HCT116 (cell line): Measurements from ENCODE around the gene ARL13B. TPM values are rescaled to one million over a fixed set of nuclear protein-coding genes. Genes with fewer than 3 reads are reported as not detected.

ENCODE experiments used
- ATAC-seq: fragments of 200-7000 bp; cut with Tn5 transposase; 2 replicates; pipeline ENCODE4 v1.9.1; 2020; ENCODE audit warnings: mild to moderate bottlenecking, moderate library complexity
- BruUV-seq: library from RNA; stranded (reverse); fragments of 400-500 nt; replicated peaks from 2 replicates; lab custom pipeline; 2021; lab: Mats Ljungman, UMichigan
- CTCF ChIA-PET: fragments of 300-600 bp; sonication (Branson Sonifier 250); formaldehyde crosslinking; loops from one replicate; lab custom pipeline; 2021; ENCODE audit warnings: antibody characterized with exemption; lab: Charles Lee
- POLR2A ChIA-PET: fragments of 300-600, 350-600 bp; sonication (Branson Sonifier 250); formaldehyde crosslinking; loops from one replicate; lab custom pipeline; 2021; ENCODE audit warnings: antibody characterized with exemption; lab: Charles Lee
- RAD21 ChIA-PET, 2 experiments: fragments of 300-600 bp; sonication (Branson Sonifier 250); formaldehyde crosslinking; loops; one replicate each; lab custom pipeline; 2023; ENCODE audit warnings: low total read pairs in 2 of 2; ENCODE audit not compliant: uncharacterized antibody in 2 of 2, unreplicated experiment in 2 of 2, low non-redundant PET in 1 of 2; lab: Charles Lee
- DNase-seq: peaks from one replicate; pipeline ENCODE4 v3.0.0-alpha.2; 2010; ENCODE audit warnings: low read depth, low spot score
- H2AFZ ChIP-seq: fragments of 200-600 bp; shearing (Covaris generic), sonication (generic); 2 replicates; pipeline ENCODE4 v1.6.1; 2017; ENCODE audit warnings: low read depth, mixed run types, mixed read lengths, antibody characterized with exemption, low read length; ENCODE audit not compliant: poor library complexity, severe bottlenecking
- H3K27ac ChIP-seq: 2 replicates; pipeline ENCODE4 v1.5.1; 2012; ENCODE audit warnings: low read depth, low read length
- H3K27me3 ChIP-seq: fragments of 200-600 bp; sonication (generic); 2 replicates; pipeline ENCODE4 v1.6.1; 2016; ENCODE audit warnings: mixed run types, low read length, mixed read lengths; ENCODE audit not compliant: insufficient read depth
- H3K36me3 ChIP-seq, 2 experiments: fragments of 200-500 bp in 1 of 2; fragments of 200-600 bp in 1 of 2; sonication (Bioruptor generic) in 1 of 2; sonication (generic) in 1 of 2; 2 replicates each; pipeline versions ENCODE4 v1.5.1 to v1.6.1; 2014 to 2016; ENCODE audit warnings: low read length in 2 of 2, inconsistent platforms in 1 of 2, mixed read lengths in 1 of 2, mixed run types in 1 of 2; ENCODE audit not compliant: insufficient read depth in 2 of 2, control insufficient read depth in 1 of 2
- H3K4me1 ChIP-seq, 2 experiments: fragments of 200-600 bp in 1 of 2; sonication (generic) in 1 of 2; 2 replicates each; pipeline versions ENCODE4 v1.5.1 to v1.6.1; 2012 to 2017; ENCODE audit warnings: low read length in 2 of 2, inconsistent platforms in 1 of 2, mild to moderate bottlenecking in 1 of 2, mixed read lengths in 1 of 2, mixed run types in 1 of 2, moderate library complexity in 1 of 2; ENCODE audit not compliant: insufficient read depth in 2 of 2, control insufficient read depth in 1 of 2
- H3K4me2 ChIP-seq: fragments of 200-600 bp; sonication (generic); 2 replicates; pipeline ENCODE4 v1.6.1; 2017; ENCODE audit warnings: mixed run types, low read length, mixed read lengths
- H3K4me3 ChIP-seq, 2 experiments: fragments of 200-600 bp in 1 of 2; sonication (generic) in 1 of 2; replicated peaks in 1 of 2; 2 replicates each; pipeline ENCODE4 v1.5.1; 2011 to 2016; ENCODE audit warnings: low read length in 2 of 2, control low read depth in 1 of 2, low read depth in 1 of 2, mild to moderate bottlenecking in 1 of 2, mixed read lengths in 1 of 2, mixed run types in 1 of 2
- H3K79me2 ChIP-seq: fragments of 200-600 bp; sonication (generic); 2 replicates; pipeline ENCODE4 v1.6.1; 2017; ENCODE audit warnings: mild to moderate bottlenecking, mixed run types, low read length, moderate library complexity, mixed read lengths; ENCODE audit not compliant: insufficient read depth
- H3K9ac ChIP-seq: fragments of 200-600 bp; sonication (generic); 2 replicates; pipeline ENCODE4 v1.6.1; 2016; ENCODE audit warnings: low read length, mixed read lengths
- H3K9me2 ChIP-seq: fragments of 200-600 bp; sonication (generic), shearing (Covaris generic); 2 replicates; pipeline ENCODE4 v1.6.1; 2017; ENCODE audit warnings: mixed run types, mild to moderate bottlenecking, moderate library complexity; ENCODE audit not compliant: insufficient read depth
- H3K9me3 ChIP-seq, 2 experiments: fragments of 200-500 bp in 1 of 2; fragments of 200-600 bp in 1 of 2; sonication (Bioruptor generic) in 1 of 2; sonication (generic) in 1 of 2; 2 replicates each; pipeline ENCODE4 v1.6.1; 2014 to 2017; ENCODE audit warnings: low read length in 2 of 2, mixed read lengths in 2 of 2, inconsistent platforms in 1 of 2, low read depth in 1 of 2, mild to moderate bottlenecking in 1 of 2, mixed run types in 1 of 2, moderate library complexity in 1 of 2; ENCODE audit not compliant: control insufficient read depth in 1 of 2, insufficient read depth in 1 of 2
- H4K20me1 ChIP-seq: fragments of 200-600 bp; sonication (generic), shearing (Covaris generic); 2 replicates; pipeline ENCODE4 v1.6.1; 2017; ENCODE audit warnings: mixed run types, mild to moderate bottlenecking, moderate library complexity; ENCODE audit not compliant: insufficient read depth
- CBX3 ChIP-seq: IDR thresholded peaks from 2 replicates; pipeline ENCODE4 v1.6.1; 2012; ENCODE audit warnings: low read depth
- CTCF ChIP-seq, 3 experiments: fragments of 200-600 bp in 1 of 3; sonication (generic) in 1 of 3; IDR thresholded peaks in 2 of 3; conservative IDR thresholded peaks in 1 of 3; 2 replicates each; pipeline ENCODE4 v1.5.1; 2012 to 2017; ENCODE audit warnings: low read depth in 2 of 3, low read length in 2 of 3, antibody characterized with exemption in 1 of 3, borderline replicate concordance in 1 of 3, control low read depth in 1 of 3, mild to moderate bottlenecking in 1 of 3, mixed read lengths in 1 of 3, mixed run types in 1 of 3, moderate library complexity in 1 of 3; ENCODE audit not compliant: insufficient read depth in 1 of 3
- EGR1 ChIP-seq: IDR thresholded peaks from 2 replicates; pipeline ENCODE4 v1.6.1; 2012; ENCODE audit warnings: low read depth
- ELF1 ChIP-seq: IDR thresholded peaks from 2 replicates; pipeline ENCODE4 v1.6.1; 2012; ENCODE audit warnings: low read depth, borderline replicate concordance
- MAX ChIP-seq: IDR thresholded peaks from 2 replicates; pipeline ENCODE4 v1.6.1; 2012
- POLR2A ChIP-seq: IDR thresholded peaks from 2 replicates; pipeline ENCODE4 v1.7.0; 2011; ENCODE audit warnings: borderline replicate concordance; ENCODE audit not compliant: insufficient read depth, insufficient read length; ENCODE audit errors: extremely low read depth
- RAD21 ChIP-seq: IDR thresholded peaks from 2 replicates; pipeline ENCODE4 v1.6.1; 2012; ENCODE audit warnings: low read depth, mild to moderate bottlenecking
- YY1 ChIP-seq: IDR thresholded peaks from 2 replicates; pipeline ENCODE4 v1.6.1; 2011; ENCODE audit warnings: low read length, low read depth, moderate library complexity, mild to moderate bottlenecking; ENCODE audit not compliant: insufficient replicate concordance; ENCODE audit errors: extremely low read depth
- ZBTB33 ChIP-seq: IDR thresholded peaks from 2 replicates; pipeline ENCODE4 v1.6.1; 2011; ENCODE audit warnings: mild to moderate bottlenecking, low read length, moderate library complexity; ENCODE audit not compliant: insufficient replicate concordance; ENCODE audit errors: extremely low read depth
- intact Hi-C: fragments of 100-400 bp; cut with micrococcal nuclease; formaldehyde crosslinking; loops from 2 replicates; pipeline ENCODE4 v1.10.0; 2022
- total RNA-seq: library from RNA; stranded (reverse); gene quantifications from one replicate; pipeline ENCODE4 v1.2.1, GENCODE V29; 2021; ENCODE audit not compliant: unreplicated experiment
- TF ChIP-seq, protein P1 (sequence below): IDR thresholded peaks from 2 replicates; pipeline ENCODE4 v1.6.1; 2012

ARL13B gene
- total RNA-seq, 1 experiment from 2014 or later, result 8.2 TPM

- no peak overlapping the region for H2AFZ ChIP-seq
- H3K4me1 ChIP-seq, result peaks cover 0 to 8% of the 10 kb centered on the region in 2 experiments; a peak in 2 of 4 replicates
- peaks cover 37% of the 10 kb centered on the region for H3K79me2 ChIP-seq
- TF ChIP-seq CBX3, result no peak
- no peak for TF ChIP-seq POLR2A
- no peak for TF ChIP-seq EGR1
- TF ChIP-seq YY1, result no peak
- TF ChIP-seq MAX, result no peak
- TF ChIP-seq ELF1, result no peak
- TF ChIP-seq RAD21, result no peak
- TF ChIP-seq, protein P1, sequence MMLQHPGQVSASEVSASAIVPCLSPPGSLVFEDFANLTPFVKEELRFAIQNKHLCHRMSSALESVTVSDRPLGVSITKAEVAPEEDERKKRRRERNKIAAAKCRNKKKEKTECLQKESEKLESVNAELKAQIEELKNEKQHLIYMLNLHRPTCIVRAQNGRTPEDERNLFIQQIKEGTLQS, result no peak
- no peaks in the 10 kb centered on the region for H3K9me3 ChIP-seq
- intact Hi-C loops, result no loop called here
- CTCF ChIA-PET, result no interaction called here
- POLR2A ChIA-PET, result interaction anchor here (1.2 kb wide), 1 partner anchor 78 kb away, joined by 3 read pairs; the partner anchor contains the start of genes DHFR2 and NSUN3
- no peaks in the 10 kb centered on the region for H3K36me3 ChIP-seq
- no TSS peak for BruUV-seq
- RAD21 ChIA-PET, result no interaction called here
- no peaks in the 10 kb centered on the region for H3K27me3 ChIP-seq
- H3K9ac ChIP-seq, result no peak overlapping the region
- H3K4me3 ChIP-seq, result no peak overlapping the region
- H3K9me2 ChIP-seq, result no peaks in the 10 kb centered on the region
- no peak overlapping the region for H3K27ac ChIP-seq
- no peak overlapping the region for H3K4me2 ChIP-seq
- H4K20me1 ChIP-seq, result no peaks in the 10 kb centered on the region
- no peak for ATAC-seq
- no peak for DNase-seq
These were observed 4.7 kb downstream of the ARL13B start for GRCh38 chr3:93984618-93985017.

GRCh38 chr3:93988283-93988682 lies 8.3 kb downstream of the ARL13B start:
- intact Hi-C loops, result no loop called here
- Histone ChIP-seq H3K4me2 (no peak overlapping the region), H3K36me3 (no peaks in the 10 kb centered on the region), H3K9me3 (no peaks in the 10 kb centered on the region), H3K9ac (no peak overlapping the region), H4K20me1 (no peaks in the 10 kb centered on the region), H3K9me2 (no peaks in the 10 kb centered on the region), H3K27ac (no peak overlapping the region), H3K4me3 (no peak overlapping the region), H3K4me1 (no peaks in the 10 kb centered on the region), H3K79me2 (peaks cover 12% of the 10 kb centered on the region; the same call in 1 of the 2 replicates), H3K27me3 (no peaks in the 10 kb centered on the region), H2AFZ (no peak overlapping the region)
- ChIA-PET POLR2A (no interaction called here), CTCF (no interaction called here), RAD21 (no interaction called here)
- ATAC-seq (no peak), DNase-seq (no peak)
- BruUV-seq, result no TSS peak
- TF ChIP-seq CTCF (IDR thresholded peaks at IDR 0.05 in 2 of 3, conservative IDR thresholded peaks at IDR 0.05 in 1 of 3; ENCODE audit: borderline replicate concordance in 1 of 3, insufficient read depth in 1 of 3, low read depth in 2 of 3, low read length in 2 of 3), result no peak
- no peak for TF ChIP-seq ZBTB33
